DMS79 treated with DMSO at 0.1 percent for 48 hours (cell line): ENCODE measurements around the gene GJC2.
A peak's percentile ranks its signal among the peaks of the same experiment; 100 is the strongest.

Experiments
- DNase-seq: peaks from one replicate; lab custom pipeline; 2025; lab: John Stamatoyannopoulos, UW

The GJC2 gene

GRCh38 chr1:228114827-228115226 is 34.9 kb upstream of the GJC2 start:
- DNase-seq = no peak

GRCh38 chr1:228117335-228117734 is 32.4 kb upstream of the GJC2 start:
- no peak for DNase-seq

DNA sequence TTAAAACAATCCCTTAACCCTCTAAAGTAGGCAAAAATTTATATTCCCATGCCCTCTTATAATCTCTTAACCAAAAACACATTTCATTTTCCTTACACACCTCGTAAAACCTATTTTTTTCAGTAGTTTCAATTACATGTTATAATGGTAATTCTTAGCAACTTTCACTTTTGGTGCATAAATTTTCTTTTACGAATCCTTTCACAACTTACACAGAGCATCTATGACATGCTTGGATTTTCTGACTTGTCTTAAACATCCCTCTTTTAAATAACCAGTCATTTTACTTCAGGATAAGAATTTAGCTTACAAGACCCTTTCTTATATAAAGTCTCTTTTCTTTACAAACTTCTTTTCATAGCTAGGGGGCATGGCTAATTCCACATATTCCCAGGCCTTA is 31.7 kb upstream of the GJC2 start:
- no peak for DNase-seq

DNA sequence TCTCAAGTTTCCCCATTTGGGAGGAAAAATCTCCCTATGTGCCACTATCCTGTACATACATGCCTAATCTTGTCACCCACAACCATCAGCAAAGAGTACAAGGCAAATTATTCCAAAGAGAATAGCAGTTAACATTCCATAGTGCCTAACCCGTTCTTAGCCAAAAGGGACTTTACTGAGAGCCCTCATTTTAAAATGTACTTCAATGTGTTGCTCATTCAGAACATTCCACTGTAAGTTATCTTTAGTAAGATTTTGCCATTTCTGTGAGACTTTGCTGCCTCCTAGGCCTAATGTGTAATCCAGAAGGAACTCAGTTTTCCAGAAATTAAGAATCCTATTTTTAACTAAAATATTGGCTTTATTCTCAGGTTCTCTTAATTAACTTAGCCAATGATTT is 29.4 kb upstream of the GJC2 start:
- no peak for DNase-seq

- DNase-seq = no peak
Measured at GRCh38 chr1:228120857-228121489, 28.8 kb upstream of the GJC2 start.

DNA sequence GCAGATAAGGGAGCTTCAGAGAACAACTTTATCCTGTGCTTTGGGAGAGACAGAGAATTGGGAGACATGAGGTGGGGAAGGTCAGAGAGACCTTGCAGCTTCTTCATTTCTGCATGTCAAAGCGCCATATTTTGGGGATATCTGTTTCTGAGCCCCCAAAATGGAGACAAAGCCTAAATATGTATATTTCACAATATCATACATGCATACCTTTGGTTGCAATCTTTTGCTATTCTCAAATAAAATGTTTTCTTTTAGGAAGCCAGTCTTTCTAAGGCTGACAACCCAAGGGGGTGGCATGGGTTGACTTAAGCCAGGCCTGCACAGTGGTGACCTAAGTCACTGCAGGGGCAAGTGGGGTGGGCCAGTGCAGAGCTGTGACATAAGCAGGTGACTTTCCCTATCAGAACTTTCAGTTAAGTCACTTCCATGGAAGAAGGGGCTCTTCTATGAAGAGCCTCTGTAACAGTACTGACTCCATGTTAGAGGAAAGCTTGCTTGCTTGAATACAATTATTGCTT is 26.7 kb upstream of the GJC2 start:
- DNase-seq = no peak

GRCh38 chr1:228123505-228123904 is 26.2 kb upstream of the GJC2 start:
- DNase-seq = no peak

- no peak for DNase-seq
Measured at GRCh38 chr1:228125185-228125584, 24.5 kb upstream of the GJC2 start.

GRCh38 chr1:228131766-228132165 is 18.0 kb upstream of the GJC2 start:
- no peak for DNase-seq

GRCh38 chr1:228134591-228134990 is 15.1 kb upstream of the GJC2 start:
- no peak for DNase-seq

- DNase-seq = no peak
Measured at GRCh38 chr1:228136901-228137300, 12.8 kb upstream of the GJC2 start.

GRCh38 chr1:228139406-228139930 is 10.3 kb upstream of the GJC2 start:
- no peak for DNase-seq

DNA sequence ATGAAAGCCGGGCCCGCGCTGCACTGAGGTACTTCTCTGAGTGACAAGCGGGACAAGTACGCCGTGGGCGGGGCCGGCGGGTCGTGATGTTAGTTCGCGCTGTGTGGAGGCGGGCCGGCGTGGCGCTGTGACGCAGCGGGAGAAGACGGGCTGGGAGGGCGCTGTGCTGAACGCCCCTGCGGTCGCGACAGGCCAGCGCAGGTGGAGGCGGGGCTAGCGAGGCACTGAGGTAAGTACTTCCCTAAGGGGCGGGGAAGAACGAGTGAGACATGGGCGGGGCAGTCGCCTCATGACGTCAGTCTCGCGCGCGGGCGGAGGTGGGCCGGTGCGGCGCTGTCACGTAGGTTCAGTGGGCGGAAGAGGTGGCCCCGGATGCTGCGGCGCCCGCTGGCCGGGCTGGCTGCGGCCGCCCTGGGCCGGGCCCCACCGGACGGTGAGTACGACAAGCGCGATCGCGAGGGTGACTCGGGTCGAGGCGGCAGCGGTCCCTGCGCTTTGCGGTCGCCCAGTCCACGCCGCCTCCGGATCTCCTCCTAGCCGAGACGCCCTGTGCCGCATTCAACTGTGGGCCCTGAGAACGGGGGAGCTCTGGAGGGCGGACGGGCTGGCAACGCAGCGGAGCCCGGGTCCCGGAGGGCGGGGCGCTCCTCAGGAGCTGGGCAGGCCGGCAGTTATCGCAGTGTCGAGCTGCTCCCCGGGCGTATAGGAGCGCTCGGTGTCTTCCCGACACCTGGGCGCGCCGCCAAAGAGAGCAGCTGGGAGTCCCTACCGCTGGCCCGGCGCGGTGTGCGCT is 9.6 kb upstream of the GJC2 start, which contains the start of gene GUK1:
TSS of gene GUK1 (plus strand) at position 349 of the 793 bp plus-strand sequence. CDS start at position 373, 24 bp downstream.
- peak; percentile 98 for DNase-seq

GRCh38 chr1:228140724-228141225 is 9.0 kb upstream of the GJC2 start:
- no peak for DNase-seq

DNA sequence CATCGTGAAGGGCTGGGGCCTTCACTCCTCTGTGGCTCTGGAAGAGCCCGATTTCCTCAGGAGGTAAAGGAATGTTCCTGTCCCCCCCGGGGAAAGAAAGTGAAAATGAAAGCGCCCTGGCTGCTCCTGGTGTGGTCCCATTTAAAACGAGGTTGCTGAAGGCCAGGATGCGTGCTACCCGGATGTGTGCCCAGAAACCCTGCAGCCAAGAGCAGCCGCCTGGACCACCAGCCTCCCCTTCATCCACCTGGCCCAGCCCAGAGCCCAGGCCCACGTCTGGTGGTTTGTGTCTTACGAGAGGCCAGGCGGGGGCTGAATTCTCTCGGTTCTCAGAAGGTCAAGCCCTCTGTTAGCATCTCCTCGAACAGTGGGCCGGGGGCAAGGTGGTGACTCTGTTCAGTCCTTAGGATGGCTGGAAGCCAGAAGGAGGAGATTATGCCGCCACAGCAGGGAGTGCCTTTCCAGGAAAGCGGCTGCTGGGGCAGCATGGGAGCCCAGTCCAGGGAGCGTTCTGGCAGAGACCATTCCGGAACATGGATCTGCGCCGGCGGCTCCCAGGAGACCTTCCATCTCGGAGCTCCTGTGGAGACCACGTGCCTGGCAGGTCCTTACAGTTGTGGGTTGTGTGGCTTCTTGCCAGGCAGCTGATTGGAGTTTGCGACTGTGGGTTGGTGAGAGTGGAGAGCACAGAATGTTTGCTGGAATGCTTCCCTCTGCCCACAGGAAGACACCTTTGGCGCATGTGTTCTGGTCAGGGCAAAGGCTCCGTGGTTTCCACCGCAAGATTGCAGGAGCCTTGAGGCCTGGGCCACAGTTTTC is 8.3 kb upstream of the GJC2 start:
- DNase-seq = peak; percentile 65

DNA sequence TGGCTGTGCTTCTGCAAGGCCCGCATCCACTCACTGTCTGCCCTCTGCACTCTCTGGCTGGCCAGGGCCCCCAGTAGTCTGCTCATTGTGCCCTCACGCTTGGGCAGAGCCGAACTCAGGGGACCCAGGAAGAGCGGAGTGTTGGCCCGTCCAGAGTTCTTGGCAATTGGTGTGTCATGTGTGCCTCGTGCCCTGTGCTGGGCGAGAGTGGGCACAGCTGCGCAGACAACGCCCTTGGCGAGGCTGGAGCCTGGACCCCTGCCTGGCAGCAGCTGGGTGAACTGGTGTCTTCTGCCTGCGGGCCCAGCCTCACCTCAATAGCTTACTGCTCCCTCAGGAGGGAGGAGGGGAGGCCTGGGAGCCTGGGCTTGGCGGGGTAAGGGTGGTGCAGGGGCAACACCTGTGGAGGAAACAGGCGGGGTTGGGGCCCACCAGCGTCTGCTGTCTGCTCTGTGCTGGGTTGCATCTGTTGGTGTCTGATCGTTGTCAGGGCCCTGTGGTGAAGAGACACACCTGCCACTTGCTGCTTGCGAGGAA is 7.5 kb upstream of the GJC2 start:
- DNase-seq = no peak

- no peak for DNase-seq
Measured at GRCh38 chr1:228142701-228143136, 7.0 kb upstream of the GJC2 start.

DNA sequence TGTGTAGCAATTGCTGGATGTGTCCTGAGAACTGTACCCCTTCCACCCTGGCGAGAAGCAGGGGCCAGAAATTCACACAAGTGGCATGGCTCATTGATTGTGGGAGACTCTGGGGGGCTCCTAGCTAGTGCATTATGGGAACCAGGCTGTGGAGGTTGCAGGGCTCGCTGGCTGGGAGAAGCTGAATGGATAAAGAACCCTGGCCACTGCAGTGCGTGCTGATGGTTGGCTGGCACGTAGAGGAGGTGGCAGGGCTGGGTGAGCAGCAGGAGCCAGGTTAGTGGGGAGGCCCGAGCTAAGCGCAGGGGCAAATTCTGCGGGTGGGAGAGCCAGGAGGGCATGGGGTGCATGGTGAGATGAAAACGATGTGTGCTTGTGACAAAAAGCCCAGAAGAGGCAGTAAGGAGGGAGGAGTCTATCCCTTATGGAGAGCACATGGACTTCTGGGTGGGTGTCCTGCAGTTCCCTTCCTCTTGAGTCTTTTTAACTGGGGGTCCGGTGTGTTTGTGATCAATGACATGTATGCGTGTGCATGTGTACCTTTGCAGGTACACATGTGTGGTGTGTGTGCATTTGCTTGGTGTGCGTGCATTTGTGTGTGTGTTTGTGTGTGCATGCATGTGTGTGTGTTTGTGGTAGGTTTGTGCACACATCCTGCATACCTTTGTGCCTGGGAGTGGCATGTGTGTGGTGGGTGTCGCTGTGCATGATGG is 6.1 kb upstream of the GJC2 start:
- no peak for DNase-seq

DNA sequence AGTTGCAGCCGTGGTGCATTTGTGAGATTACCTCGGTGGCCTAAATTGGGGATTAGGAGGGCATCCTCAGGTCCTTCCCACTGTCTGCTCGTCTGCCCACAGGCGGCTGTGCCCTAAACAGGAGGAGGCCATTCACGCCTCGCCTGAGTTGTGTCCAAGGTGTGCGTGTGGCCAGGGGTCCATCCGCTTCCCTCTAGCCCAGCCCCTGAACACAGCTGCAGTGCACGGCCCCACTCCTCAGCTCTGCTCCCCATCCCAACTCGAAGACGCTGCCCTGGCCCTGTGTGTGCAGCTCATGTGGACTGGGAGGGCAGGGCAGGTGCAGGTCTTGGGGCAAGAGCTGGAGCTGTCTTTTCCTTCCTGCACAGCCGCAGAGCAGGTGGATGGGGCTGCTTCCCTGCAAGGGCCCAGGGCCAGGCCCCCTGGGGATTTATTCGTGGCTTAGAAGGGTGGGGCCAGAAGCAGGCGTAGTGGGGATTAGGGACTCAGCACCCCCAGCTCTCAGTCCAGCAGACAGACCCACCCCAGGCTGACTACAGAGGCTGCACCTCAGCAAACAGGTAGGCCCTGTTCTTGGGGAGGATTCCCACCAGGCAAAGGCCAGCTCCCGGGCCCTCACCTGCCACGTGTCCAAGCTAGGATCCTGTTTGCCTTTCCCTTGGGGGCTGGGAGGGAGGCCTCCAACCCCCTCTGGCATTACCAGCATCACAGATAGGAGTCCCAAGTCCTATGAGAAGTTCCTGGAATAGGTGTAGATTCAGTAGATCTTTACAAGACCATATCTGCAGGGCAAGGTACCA is 5.3 kb upstream of the GJC2 start:
- no peak for DNase-seq

DNA sequence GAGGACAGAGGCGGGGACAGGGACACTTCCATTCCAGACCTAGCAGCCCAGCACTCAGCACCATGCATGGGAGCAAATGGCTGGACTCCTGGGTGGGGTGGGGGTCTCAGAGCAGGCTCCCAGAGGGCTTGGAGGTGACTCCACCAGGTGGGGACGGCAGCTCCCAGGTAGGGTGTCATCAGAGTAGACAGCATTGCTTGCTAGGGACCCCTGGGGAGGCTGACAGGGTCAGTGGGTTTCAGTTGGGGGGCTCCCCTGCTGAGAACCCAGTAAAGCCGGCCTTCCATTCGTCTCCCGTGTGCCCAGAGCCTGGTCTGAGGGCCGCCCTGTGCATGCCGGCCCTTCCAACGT is 4.8 kb upstream of the GJC2 start:
- DNase-seq = no peak
